HG03066 (cell line): Measurements from ENCODE around the gene SDHAF2.
"Not testable (repeated sequence)": the region's sequence is repeated elsewhere in the genome, so short reads cannot be mapped to it uniquely, and the experiment has no call there.

Experiments used
- ATAC-seq: cut with Tn5 transposase; IDR thresholded peaks from one replicate; pipeline ENCODE4 v1.9.1; 2021; ENCODE audit warnings: low read depth; ENCODE audit not compliant: unreplicated experiment

The SDHAF2 gene

DNA sequence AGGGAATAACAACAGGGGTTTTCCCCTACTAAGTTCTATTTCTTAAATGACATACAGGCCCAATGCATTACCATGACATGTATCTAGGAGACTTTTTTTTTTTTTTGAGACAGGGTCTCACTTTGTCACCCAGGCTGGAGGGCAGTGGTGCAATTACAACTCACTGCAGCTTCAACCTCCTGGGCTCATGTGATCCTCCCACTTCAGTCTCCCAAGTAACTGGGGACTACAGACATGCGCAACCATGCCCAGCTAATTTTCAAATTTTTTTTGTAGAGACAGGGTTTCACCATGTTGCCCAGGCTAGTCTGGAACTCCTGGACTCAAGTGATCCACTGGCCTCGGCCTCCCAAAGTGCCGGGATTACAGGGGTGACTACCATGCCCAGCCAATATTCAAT, 7.7 kb upstream of the SDHAF2 start:
- no peak for ATAC-seq

DNA sequence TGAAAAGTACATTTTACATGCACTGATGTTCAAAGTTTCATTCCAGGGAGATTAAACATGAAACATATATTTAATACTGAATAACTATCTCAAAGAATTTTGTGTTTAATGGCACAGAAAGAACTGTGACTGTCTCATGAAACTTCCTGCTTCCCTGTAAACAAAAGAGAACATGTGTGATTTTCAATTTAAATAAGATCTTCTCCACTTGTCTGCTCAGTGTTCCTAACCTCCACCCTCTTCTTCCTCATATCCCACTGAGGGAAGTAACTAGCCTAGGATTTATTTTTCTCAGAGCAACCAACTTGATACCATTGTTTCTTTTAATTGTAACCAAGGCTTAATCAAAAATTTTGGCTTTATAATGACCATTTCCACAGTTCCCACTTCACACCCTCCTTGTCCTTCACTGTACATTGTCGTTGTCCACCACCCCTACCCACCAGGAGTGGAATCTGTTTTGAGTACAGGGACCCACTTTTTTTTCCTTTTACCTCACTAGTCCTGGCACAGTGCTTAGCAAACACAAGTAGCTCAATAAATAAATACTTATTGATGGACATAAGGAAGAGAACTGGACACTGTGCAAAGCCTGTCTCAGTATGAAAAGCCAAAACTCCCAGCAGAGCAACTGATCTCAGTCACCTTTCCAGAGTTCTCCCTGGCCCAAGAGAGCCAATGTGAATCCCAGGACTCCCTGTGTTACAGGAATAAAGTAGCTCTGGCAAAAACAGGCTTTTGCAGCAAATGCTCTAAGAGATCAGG, 4.4 kb upstream of the SDHAF2 start:
- no peak for ATAC-seq

DNA sequence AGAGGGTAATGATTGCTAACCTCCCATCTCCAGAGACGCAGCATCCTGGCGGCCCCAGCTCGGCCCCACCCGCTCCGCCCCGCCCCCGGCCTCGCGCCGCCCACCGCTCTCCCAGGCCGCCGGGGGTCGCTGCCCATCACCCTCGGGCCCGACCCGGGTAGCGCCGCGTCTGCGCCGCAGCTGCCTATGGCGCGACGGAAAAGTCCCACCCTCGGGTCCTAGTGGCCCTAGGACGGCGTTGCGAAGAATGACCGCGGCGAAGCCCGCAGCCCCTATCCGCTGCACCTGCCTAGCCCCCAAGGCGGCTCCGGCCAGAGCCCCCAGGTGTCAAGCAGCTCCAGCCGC, 606 bp upstream of the SDHAF2 start:
- peak; percentile 50 for ATAC-seq

DNA sequence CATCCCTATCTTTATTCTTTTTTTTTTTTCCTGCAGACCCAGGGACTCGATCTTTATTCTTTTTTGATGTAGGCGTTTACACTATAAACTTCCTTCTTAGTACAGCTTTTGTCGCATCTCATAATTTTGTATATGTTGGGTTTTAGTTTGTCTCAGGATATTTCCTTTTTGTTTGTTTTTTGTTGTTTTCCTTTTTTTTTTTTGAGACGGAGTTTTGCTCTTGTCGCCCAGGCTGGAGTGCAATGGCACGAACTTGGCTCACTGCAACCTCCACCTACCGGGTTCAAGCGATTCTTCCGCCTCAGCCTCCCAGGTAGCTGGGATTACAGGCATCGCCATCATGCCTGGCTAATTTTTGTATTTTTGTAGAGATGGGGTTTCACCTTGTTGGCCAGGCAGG, 915 bp downstream of the SDHAF2 start:
- not testable (repeated sequence) for ATAC-seq

DNA sequence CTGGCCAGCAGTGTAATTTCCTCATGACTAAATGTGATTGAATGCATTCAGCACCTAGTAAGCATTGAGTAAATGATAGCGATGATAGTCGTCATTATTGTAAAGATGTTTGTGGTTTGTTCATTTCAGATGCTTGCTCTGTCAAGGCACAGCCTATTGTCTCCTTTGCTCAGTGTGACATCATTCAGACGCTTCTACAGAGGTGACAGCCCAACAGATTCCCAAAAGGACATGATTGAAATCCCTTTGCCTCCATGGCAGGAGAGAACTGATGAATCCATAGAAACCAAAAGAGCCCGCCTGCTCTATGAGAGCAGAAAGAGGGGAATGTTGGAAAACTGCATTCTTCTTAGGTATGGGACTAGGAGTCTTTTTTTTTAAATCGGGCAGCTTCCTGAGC, 7.6 kb downstream of the SDHAF2 start:
- no peak for ATAC-seq

DNA sequence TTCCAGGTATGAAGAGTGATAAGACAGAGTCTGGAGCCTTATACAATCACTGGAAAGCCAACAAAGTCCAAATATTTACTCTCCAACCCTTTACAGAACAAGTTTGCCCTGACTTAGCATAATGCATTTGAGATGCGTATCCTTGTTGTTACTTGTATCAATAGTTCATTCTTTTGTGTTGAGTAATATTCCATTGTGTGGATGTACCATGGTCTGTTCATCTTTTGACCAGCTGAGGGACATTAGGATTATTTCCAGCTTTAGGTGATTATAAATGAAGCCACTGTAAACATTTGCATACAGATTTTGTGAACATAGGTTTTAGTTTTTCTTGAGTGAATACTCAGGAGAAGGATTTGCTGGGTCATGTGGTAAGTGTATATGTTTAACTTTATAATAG, 9.7 kb downstream of the SDHAF2 start:
- ATAC-seq: no peak

DNA sequence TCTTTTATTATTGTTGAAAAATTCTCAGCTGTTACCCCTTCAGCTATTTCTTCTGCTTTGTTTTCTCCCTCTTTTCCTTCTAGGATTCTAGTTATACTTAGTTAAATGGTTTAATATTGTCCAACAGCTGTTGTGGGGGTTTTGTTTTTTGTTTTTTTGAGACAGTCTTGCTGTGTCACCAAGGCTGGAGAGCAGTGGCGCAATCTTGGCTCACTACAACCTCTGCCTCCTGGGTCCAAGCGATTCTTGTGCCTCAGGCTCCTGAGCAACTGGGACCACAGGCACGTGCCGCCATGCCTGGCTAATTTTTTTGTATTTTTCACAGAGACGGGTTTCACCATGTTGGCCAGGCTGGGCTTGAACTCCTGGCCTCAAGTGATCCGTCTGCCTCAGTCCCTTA, 12.7 kb downstream of the SDHAF2 start:
- ATAC-seq: no peak

DNA sequence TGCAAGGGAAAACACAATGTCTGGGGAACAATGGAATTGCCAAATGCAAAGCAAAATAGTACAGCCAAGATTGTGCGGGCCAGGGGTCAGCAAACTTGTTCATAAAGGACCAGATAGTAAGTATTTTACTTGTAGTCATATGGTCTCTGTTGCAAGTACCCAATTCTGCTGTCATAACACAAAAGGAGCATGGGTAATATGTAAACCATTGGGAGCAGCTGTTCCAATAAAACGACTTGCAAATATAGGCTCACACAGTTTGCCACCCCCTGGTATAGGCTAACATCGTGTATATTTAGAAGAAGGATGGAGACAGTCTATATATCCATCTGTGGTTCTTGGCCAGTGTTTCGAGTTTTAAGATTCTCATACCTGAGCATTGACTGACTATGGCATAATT, 15.6 kb downstream of the SDHAF2 start:
- no peak for ATAC-seq

DNA sequence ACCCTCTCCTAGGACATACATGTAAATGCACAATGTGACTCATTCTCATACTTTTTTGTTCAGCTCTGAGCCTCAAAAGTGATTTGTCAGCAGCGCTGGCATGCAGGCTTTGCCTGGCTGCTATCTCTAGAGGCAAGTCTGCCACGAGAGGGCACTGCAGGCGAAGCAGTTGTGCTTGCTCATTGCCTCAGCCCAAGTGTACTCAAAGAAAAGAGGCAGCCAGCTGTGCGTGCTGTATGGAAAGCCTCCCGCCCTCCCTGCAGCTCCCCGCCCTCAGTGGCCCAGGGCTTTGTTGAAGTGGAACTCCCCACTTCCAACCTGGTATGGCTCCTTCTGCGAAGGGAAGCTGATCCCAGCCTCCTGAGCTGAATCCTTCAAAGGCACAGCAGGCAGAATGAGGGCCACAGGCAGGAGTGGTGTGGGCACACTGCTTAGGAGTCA, 16.3 kb downstream of the SDHAF2 start:
- ATAC-seq: no peak

DNA sequence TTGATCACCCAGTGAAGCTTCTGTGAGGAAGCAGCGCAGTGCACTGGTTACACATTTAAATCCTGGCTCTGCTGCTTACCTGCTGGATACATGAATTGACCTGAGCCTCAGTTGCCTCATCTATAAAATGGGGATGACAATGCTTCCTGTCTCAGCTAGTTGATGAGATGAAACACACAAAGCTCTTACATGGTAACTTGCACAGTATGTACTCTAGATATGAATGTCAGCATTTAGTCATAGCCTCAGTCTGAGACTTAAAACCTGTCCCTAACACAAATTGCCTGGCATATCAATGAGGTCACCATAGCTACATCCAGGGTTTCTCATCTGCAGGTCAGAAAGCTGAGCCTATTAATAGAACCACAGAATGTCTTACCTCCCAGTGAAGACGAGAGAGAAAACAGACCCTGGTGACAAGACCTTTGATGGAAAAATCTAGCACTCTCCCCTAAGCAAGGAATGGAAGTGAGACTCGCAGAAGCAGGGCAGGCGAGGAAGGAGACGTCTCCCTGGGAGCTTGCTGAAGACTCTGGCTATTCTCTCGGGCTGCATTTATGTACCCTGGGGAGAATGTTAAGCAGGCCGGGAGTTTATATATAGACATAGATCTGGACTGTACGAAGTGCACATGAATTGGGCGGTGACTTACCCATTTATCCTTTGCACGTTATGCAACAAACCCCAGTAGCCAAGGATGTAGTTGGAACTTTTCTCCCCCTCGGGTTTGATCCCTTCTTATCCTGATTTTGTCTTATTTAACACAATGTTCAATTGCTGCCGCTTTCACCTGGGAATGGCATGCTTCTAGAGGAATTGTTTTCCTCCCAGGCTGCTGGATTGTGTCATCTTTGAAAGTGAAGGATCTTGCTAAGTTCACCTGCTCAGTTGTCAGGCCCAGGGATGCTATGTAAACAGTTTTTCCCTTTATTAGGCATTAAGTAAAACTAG, 18.0 kb downstream of the SDHAF2 start:
- no peak for ATAC-seq

DNA sequence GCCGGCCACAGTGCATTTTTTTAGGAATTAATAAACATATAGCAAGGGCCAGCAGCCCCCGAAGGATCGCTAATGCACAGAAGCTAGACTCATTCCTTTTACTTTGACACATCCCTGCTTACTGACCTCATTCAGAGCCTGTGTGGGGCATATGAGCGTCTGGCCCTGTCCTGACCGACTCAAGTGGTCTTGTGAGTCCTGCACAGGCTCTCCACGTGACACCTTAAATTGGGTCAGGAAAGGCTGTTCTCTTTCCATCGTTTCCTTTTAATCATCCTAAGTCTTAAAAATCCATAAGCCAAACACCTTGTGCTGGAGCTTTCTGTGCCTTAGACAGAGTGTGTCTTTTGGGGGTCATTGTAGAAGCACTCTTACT, 18.6 kb downstream of the SDHAF2 start:
- no peak for ATAC-seq

DNA sequence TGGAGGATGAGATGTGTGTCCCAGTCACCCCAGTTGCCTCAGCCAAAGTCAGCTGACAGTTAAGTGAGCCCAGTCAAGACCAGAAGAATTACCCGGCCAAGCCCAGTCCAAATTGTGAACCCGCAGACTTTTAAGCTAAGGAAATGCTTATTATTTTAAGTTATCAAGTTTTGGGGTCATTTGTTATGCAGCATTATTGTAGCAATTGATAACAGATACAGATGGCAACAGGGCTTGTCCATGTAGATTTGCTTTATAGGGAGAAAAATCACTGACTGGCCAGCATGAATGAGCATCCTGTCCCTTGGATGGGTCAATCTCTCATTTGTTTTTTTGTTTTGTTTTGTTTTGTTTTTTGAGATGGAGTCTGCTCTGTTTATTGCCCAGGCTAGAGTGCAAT, 22.9 kb downstream of the SDHAF2 start:
- no peak for ATAC-seq

DNA sequence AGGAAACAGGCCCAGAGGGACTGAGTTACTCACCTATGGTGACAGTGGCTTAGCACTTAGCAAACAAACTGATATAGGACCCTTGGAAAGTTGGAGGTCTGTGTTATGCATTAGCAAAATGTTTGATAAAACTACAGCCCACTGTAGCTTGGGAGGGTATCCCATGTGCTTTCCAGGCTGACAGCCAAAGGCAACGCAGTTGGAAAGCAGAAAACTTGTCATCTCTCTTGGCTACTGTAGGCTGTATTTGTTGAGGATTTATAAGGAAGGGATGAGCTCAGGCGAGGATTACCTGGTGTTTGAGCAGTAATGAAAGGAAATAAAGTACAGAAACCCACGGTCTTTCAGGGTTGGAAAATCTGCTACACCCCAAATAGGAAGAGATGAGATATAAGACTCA, 23.8 kb downstream of the SDHAF2 start:
- no peak for ATAC-seq

DNA sequence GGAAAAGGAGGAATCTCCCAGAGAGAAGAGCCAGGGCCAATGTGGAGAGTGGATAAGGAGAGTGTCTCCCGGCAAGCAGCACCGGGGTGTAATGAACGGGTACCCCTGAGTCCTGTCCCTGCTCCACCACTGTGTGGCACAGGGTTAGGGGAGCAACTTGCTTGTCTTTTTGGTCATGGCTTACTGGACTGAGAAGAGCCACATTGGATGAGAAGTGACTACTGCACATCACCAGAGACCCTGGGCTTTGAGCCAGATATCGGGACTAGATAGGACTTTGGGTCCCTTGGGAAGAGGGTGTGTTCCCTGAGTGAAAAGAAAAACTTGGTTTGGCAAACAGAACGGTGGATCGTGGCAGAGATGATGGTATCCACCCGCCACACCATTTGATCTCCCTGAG, 24.6 kb downstream of the SDHAF2 start:
- no peak for ATAC-seq

DNA sequence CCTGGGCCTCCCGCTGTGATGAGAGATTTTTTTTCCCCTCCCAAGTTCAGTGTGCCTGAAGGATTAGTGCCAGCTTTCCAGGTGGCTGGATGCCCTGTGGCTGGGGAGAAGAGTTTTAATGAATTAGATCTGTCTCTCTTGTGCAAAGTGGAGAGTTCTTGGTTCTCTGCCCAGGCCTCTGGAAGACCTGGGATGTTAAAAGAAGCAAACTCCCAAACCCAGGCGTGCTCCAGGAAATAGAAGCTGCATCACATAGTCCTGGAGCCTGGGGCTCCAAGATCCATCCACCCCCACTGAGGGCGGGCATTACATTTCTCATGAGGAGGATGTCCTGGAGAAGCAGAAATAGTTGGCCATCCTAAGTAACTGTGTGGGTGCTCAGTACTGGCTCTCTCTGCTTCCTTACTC, 30.6 kb downstream of the SDHAF2 start:
- no peak for ATAC-seq

DNA sequence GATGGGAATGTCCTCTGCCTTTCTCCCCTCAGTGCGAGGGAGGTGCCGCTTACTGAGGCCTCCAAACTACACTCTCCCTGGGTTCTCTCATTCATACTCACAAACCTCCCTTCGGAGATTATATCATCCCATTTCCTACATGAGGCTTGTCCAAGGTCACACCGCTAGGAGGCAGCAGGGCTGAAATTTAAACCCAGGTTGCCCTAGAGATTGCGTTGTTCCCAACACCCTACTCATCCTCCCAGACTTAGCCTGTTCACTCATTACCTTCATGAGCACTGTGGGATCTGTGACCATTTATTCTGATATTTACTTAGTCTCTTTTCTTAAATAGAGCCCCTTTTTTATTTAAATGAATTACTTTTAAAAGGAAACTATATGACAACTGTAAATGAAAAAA, 31.1 kb downstream of the SDHAF2 start:
- ATAC-seq: no peak

DNA sequence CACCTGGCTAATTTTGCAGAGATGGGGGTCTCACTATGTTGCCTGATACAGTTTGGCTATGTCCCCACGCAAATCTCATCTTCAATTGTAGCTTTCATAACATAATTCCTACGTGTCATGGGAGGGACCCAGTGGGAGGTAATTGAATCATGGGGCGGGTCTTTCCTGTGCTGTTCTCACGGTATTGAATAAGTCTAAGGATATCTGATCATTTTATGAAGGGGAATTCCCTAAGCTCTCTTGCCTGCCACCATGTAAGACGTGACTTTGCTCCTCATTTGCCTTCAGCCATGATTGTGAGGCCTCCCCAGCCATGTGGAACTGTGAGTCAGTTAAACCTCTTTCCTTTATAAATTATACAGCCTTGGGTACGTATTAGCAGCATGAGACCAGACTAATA, 37.7 kb downstream of the SDHAF2 start:
- not testable (repeated sequence) for ATAC-seq

DNA sequence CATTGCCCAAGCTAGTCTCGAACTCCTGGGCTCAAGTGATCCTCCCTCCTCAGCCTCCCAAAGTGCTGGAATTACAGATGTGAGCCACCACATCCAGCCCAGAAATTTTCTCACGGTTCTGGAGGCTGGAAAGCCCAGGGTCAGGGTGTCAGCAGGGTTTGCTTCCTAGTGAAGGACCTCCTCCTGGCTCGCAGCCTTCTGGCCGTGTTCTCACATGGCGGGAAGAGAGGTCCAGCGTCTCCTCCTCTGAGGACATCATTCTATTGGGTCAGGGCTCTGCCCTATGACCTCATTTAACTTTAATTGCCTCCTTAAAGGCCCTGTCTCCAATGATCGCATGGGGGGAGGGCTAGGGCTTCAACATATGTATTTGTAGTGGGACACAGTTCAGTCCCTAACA, 38.1 kb downstream of the SDHAF2 start:
- no peak for ATAC-seq

DNA sequence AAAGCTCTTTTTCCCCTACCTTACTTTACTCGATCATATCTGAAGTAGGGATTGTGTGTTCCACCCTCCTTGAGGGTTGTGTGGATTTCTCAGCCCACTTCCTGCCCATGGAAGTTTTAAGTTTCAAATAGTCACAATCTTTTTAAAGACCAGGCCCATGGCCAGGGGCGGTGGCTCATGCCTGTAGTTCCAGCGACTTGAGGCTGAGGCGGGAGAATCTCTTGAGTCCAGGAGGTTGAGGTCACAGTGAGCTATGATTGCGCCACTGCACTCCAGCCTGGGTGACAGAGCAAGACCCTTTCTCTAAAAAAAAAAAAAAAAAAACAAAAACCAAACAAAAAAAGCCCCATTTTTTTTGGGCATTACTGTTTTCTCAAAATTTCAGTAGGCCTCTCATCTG, 42.4 kb downstream of the SDHAF2 start:
- ATAC-seq: no peak

DNA sequence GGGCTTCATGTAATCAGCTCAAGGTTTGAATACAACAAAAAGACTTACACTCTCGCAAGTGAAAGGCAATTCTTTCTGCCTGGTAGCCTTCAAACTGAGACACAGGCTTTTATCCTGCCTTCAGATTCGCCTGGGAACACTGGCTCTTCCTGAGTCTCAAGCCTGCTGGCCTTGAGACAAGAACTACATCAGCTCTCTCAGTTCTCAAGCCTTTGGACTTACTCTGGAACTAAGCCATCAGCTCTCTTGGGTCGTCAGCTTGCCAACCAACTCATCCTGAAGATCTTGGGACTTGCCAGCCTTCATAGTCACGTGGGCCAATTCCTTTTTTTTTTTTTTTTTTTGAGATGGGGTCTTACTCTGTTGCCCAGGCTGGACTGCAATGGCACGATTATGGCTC, 42.9 kb downstream of the SDHAF2 start:
- ATAC-seq: no peak

DNA sequence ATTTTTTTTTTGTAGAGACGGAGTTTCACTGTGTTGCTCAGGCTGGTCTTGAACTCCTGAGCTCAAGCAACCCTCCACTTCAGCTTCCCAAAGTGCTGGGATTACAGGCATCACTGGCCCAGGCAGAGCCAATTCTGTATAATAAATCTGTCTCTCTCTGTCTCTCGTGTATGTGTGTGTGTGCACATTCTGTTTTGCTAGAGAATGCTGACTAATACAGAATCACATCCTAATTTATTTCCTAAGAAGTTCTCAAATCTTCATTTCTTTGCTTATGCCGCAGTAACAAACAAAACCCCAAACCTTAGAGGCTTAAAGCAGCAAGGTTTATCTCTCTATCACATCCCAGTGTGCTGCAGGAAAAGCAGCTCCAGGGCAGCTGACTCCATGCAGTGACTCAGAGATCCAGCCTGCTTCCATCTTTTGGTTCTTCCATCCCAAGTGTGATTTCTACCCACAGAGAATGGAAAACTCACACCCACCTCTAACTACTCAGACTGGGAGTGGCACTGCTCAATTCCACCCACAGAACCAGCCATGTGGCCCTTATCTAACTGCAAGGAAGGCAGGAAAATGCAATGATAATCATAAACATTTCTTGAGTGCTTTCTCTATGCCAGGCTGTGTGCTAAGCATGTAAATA, 43.6 kb downstream of the SDHAF2 start:
- ATAC-seq: no peak
